OCI-LY1 (cell line): Measurements from ENCODE around the gene GAP43.

ENCODE experiments used
- H2AFZ ChIP-seq: fragments of 200-600 bp; sonication (generic), shearing (Covaris generic); 2 replicates; pipeline ENCODE4 v1.6.0; 2014; ENCODE audit warnings: antibody characterized with exemption, mild to moderate bottlenecking, low read length
- H3F3A ChIP-seq: fragments of 200-600 bp; sonication (generic), shearing (Covaris generic); 2 replicates; pipeline ENCODE4 v1.6.0; 2014; ENCODE audit warnings: mild to moderate bottlenecking, antibody characterized with exemption, low read length, moderate library complexity; ENCODE audit not compliant: insufficient read depth
- H3K27ac ChIP-seq: fragments of 200-600 bp; sonication (generic); 2 replicates; pipeline ENCODE4 v1.5.1; 2014; ENCODE audit warnings: low read length, mixed run types, mild to moderate bottlenecking, low read depth; ENCODE audit not compliant: poor library complexity, severe bottlenecking
- H3K27me3 ChIP-seq: fragments of 200-600 bp; sonication (generic); 2 replicates; pipeline ENCODE4 v1.6.0; 2014; ENCODE audit warnings: antibody characterized with exemption, mild to moderate bottlenecking, low read length, moderate library complexity; ENCODE audit not compliant: insufficient read depth
- H3K36me3 ChIP-seq: fragments of 200-600 bp; sonication (generic); 2 replicates; pipeline ENCODE4 v1.6.1; 2014; ENCODE audit warnings: mild to moderate bottlenecking, antibody characterized with exemption, low read length, moderate library complexity, mixed read lengths; ENCODE audit not compliant: insufficient read depth
- H3K4me1 ChIP-seq: fragments of 200-600 bp; sonication (generic); 2 replicates; pipeline ENCODE4 v1.5.1; 2014; ENCODE audit warnings: mild to moderate bottlenecking, low read length, moderate library complexity; ENCODE audit not compliant: insufficient read depth, severe bottlenecking
- H3K4me2 ChIP-seq: fragments of 200-600 bp; sonication (generic), shearing (Covaris generic); 2 replicates; pipeline ENCODE4 v1.6.1; 2014; ENCODE audit warnings: low read length
- H3K4me3 ChIP-seq: fragments of 200-600 bp; sonication (generic); 2 replicates; pipeline ENCODE4 v1.5.1; 2014; ENCODE audit warnings: low read length, low read depth, mild to moderate bottlenecking, mixed read lengths; ENCODE audit not compliant: poor library complexity, severe bottlenecking
- H3K79me2 ChIP-seq: fragments of 200-600 bp; shearing (Covaris generic); 2 replicates; pipeline ENCODE4 v1.6.1; 2016; ENCODE audit warnings: mixed run types, low read length, mixed read lengths; ENCODE audit not compliant: insufficient read depth
- H3K9ac ChIP-seq: fragments of 200-600 bp; sonication (generic), shearing (Covaris generic); 2 replicates; pipeline ENCODE4 v1.6.1; 2014; ENCODE audit warnings: mild to moderate bottlenecking, low read length, mixed read lengths
- H3K9me2 ChIP-seq: fragments of 200-600 bp; sonication (generic), shearing (Covaris generic); 2 replicates; pipeline ENCODE4 v1.6.1; 2014; ENCODE audit warnings: low read depth, mild to moderate bottlenecking, low read length, mixed read lengths
- H3K9me3 ChIP-seq: fragments of 200-600 bp; shearing (Covaris generic); 2 replicates; pipeline ENCODE4 v1.6.1; 2014; ENCODE audit warnings: low read length, mixed read lengths
- H4K20me1 ChIP-seq: fragments of 200-600 bp; sonication (generic), shearing (Covaris generic); 2 replicates; pipeline ENCODE4 v1.6.0; 2016; ENCODE audit warnings: mild to moderate bottlenecking, low read length; ENCODE audit not compliant: insufficient read depth
- EZH2 ChIP-seq: fragments of 200-600 bp; sonication (generic), shearing (Covaris generic); IDR thresholded peaks from 2 replicates; pipeline ENCODE4 v1.8.0; 2017; ENCODE audit warnings: borderline replicate concordance, mixed run types, mild to moderate bottlenecking, antibody characterized with exemption, low read length, moderate library complexity, mixed read lengths
- TF ChIP-seq, protein P1 (sequence below): fragments of 200-600 bp; sonication (generic), shearing (Covaris generic); IDR thresholded peaks from 2 replicates; pipeline ENCODE4 v1.5.1; 2017; ENCODE audit warnings: mild to moderate bottlenecking, antibody characterized with exemption, low read length, moderate library complexity, mixed read lengths

The GAP43 gene

DNA sequence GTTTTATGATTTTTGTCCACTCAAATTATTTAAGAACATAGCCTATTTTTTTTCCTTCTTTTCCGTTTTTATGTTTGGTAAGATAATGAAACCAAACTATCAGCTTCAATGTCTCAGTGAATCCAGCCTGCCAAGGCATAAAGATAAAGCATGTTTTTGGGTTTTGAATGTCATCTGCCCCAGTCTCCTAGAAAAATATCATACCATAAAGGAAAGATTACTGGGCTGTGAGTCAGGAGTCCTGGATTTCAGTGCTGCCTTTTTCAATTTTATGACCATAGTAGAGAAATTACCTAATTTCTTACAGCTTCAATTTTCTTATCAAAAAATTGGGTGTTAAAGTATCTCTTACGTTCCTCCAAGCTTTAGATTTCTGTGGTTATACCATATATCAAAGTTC is 87.5 kb downstream of the GAP43 start:
- Histone ChIP-seq H3K27me3 (no peaks in the 10 kb centered on the region), H3K9ac (no peak overlapping the region), H4K20me1 (no peaks in the 10 kb centered on the region), H3K4me1 (no peaks in the 10 kb centered on the region), H3K9me3 (no peaks in the 10 kb centered on the region), H3K4me3 (no peak overlapping the region), H3K79me2 (no peaks in the 10 kb centered on the region), H3F3A (no peaks in the 10 kb centered on the region), H3K36me3 (no peaks in the 10 kb centered on the region), H3K4me2 (no peak overlapping the region), H3K27ac (no peak overlapping the region), H2AFZ (no peak overlapping the region), H3K9me2 (no peaks in the 10 kb centered on the region)
- TF ChIP-seq EZH2: no peak
- TF ChIP-seq, protein P1, sequence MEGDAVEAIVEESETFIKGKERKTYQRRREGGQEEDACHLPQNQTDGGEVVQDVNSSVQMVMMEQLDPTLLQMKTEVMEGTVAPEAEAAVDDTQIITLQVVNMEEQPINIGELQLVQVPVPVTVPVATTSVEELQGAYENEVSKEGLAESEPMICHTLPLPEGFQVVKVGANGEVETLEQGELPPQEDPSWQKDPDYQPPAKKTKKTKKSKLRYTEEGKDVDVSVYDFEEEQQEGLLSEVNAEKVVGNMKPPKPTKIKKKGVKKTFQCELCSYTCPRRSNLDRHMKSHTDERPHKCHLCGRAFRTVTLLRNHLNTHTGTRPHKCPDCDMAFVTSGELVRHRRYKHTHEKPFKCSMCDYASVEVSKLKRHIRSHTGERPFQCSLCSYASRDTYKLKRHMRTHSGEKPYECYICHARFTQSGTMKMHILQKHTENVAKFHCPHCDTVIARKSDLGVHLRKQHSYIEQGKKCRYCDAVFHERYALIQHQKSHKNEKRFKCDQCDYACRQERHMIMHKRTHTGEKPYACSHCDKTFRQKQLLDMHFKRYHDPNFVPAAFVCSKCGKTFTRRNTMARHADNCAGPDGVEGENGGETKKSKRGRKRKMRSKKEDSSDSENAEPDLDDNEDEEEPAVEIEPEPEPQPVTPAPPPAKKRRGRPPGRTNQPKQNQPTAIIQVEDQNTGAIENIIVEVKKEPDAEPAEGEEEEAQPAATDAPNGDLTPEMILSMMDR: no peak

DNA sequence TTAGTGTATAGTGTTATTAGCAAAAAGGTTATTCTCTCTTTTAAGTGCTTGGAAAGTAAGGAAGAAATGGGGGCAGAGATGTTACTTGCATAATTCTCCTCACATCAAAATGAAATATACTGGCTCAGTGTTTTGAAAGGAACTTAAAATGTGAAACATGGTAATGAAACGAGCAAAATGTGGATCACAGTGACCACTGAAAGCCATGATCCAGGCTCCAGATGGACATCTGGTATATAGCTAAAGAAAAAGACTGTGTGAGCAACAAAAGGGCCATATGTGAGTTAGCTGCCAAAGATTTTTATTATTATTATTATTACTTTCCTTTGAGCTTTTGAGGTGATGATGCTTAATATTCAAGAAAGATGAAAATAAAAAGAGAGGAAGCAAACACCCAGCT is 89.6 kb downstream of the GAP43 start:
- TF ChIP-seq, protein P1: no peak
- TF ChIP-seq EZH2: no peak
- Histone ChIP-seq H3K9me2 (no peaks in the 10 kb centered on the region), H3K27me3 (no peaks in the 10 kb centered on the region), H3K4me3 (no peak overlapping the region), H3K9me3 (no peaks in the 10 kb centered on the region), H3K79me2 (no peaks in the 10 kb centered on the region), H3K4me1 (no peaks in the 10 kb centered on the region), H3K27ac (no peak overlapping the region), H2AFZ (no peak overlapping the region), H4K20me1 (no peaks in the 10 kb centered on the region), H3K36me3 (no peaks in the 10 kb centered on the region), H3F3A (no peaks in the 10 kb centered on the region), H3K4me2 (no peak overlapping the region), H3K9ac (no peak overlapping the region)

DNA sequence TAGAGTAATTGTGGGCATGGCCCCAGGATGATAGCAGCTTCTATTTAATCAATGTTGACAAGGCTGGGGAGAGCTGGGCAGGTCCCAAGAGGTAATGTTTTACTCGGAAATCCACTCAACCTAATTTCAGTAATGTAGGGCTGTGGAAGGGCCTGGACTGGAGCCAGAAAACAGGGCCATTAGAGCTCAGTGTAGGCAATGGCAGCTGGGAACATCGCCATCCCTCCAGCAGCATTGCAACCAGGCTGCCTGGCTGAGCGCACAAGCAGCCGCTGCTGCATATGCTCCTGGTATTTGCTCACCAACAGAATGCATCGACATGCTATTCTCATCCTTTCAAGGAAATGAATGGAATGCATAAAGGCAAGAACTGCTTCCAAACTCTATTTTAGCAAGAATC is 90.0 kb downstream of the GAP43 start:
- Histone ChIP-seq H4K20me1 (no peaks in the 10 kb centered on the region), H3K27me3 (no peaks in the 10 kb centered on the region), H3K9me3 (no peaks in the 10 kb centered on the region), H3K9ac (no peak overlapping the region), H3K36me3 (no peaks in the 10 kb centered on the region), H3K4me1 (no peaks in the 10 kb centered on the region), H3F3A (no peaks in the 10 kb centered on the region), H3K27ac (no peak overlapping the region), H3K4me2 (no peak overlapping the region), H2AFZ (no peak overlapping the region), H3K9me2 (no peaks in the 10 kb centered on the region), H3K79me2 (no peaks in the 10 kb centered on the region), H3K4me3 (no peak overlapping the region)
- TF ChIP-seq, protein P1: no peak
- no peak for TF ChIP-seq EZH2
